ENCODE measurements around the gene MATN4. TPM values are rescaled to one million over a fixed set of nuclear protein-coding genes. Genes with fewer than 3 reads are reported as not detected.

The MATN4 gene
- total and polyA plus RNA-seq, 2 experiments from 2014 or later: 3.3 to 5.1 TPM

DNA sequence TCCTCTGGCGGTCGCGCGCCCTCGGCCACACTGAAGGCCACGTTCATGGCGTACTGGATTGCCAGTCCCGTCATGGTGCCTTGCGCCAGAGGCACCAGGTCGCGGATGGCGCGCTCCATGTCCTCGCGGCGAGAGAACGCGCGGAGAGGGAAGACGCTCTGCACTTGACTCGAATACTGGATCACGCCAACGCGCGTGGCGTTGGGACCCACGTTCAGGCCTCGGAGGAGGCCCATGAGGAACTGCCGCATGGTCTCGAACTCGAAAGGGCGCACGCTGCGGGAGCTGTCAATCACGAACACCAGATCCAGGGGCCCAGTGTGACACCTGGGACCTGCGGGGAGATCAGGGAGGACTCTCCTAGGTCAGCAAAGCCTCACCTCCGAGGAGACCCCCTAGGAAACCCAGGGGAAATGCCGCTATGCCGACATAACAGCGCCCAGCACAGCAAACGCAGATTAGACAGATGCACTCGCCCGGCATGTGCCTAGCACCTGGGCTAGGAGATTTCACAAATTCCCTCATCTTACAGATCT, 3.6 kb downstream of the MATN4 start (continued):
- TF ChIP-seq, protein P1, sequence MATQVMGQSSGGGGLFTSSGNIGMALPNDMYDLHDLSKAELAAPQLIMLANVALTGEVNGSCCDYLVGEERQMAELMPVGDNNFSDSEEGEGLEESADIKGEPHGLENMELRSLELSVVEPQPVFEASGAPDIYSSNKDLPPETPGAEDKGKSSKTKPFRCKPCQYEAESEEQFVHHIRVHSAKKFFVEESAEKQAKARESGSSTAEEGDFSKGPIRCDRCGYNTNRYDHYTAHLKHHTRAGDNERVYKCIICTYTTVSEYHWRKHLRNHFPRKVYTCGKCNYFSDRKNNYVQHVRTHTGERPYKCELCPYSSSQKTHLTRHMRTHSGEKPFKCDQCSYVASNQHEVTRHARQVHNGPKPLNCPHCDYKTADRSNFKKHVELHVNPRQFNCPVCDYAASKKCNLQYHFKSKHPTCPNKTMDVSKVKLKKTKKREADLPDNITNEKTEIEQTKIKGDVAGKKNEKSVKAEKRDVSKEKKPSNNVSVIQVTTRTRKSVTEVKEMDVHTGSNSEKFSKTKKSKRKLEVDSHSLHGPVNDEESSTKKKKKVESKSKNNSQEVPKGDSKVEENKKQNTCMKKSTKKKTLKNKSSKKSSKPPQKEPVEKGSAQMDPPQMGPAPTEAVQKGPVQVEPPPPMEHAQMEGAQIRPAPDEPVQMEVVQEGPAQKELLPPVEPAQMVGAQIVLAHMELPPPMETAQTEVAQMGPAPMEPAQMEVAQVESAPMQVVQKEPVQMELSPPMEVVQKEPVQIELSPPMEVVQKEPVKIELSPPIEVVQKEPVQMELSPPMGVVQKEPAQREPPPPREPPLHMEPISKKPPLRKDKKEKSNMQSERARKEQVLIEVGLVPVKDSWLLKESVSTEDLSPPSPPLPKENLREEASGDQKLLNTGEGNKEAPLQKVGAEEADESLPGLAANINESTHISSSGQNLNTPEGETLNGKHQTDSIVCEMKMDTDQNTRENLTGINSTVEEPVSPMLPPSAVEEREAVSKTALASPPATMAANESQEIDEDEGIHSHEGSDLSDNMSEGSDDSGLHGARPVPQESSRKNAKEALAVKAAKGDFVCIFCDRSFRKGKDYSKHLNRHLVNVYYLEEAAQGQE (IDR thresholded peaks at IDR 0.05; ENCODE audit: unreplicated experiment): no peak
- no peak for TF ChIP-seq JUNB (IDR thresholded peaks at IDR 0.05; ENCODE audit: unreplicated experiment)
- no peak for TF ChIP-seq EZH2 (IDR thresholded peaks at IDR 0.05; ENCODE audit: low read depth, unreplicated experiment)
- no peak for TF ChIP-seq POLR2AphosphoS5 (IDR thresholded peaks at IDR 0.05; ENCODE audit: low read depth)
- no peak for TF ChIP-seq ZNF331 (CRISPR knock-in tag; IDR thresholded peaks at IDR 0.05; ENCODE audit: low read depth)
- no peak for TF ChIP-seq STAT1 (IDR thresholded peaks at IDR 0.05; ENCODE audit: unreplicated experiment)
- no peak for TF ChIP-seq EZH2phosphoT487 (IDR thresholded peaks at IDR 0.05; ENCODE audit: unreplicated experiment)
- no peak for TF ChIP-seq CREB1 (CRISPR knock-in tag; IDR thresholded peaks at IDR 0.05; ENCODE audit: low read depth)

DNA sequence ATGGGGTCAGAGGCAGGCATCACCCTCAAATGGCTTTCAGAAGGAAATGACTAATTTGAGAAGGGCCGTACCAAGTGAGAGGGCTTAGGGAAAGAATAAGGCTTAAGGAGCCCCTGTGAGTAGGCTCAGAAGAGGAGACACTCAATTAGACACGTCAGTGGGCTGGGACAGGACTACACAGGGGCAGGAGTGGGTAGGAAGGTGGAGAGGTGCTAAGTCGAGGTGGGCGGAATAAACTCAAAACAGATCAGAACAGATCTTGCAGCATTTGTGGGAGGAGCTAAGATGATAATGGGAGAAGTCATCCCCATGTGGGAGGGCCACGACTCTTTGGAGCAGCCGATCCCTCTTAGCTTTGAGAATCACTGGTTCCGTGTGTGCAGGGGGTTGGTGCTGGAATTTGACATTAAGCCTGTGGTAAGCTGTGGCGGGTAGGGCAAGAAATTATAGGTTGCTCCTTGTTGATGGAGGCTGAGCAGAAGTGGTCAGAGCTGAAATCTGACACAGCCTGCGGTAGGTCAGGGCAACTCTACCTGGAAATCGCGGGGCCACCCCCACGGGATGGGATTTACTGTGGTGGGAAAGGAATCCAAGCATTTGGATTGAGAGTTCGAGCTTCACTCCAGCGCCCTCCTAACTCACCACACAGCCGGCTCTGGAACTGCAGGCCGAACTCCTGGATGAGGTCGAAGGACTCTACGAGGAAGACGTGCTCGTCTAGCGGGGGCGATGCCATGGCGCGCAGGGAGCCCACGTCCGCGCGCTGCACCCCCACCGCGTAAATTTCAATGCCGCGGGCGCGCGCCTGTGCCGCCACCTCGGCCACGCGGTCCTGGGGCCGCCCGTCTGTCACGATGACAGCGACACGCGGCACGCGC, 4.3 kb downstream of the MATN4 start:
- Histone ChIP-seq H3K9me2 (ENCODE audit: insufficient read depth) (no peaks in the 10 kb centered on the region), H3K79me2 (replicated peaks; ENCODE audit: insufficient read depth) (no peaks in the 10 kb centered on the region), H3K36me3 (ENCODE audit: insufficient read depth) (no peaks in the 10 kb centered on the region), H3F3A (replicated peaks; ENCODE audit: low read depth) (no peaks in the 10 kb centered on the region), H4K20me1 (replicated peaks; ENCODE audit: insufficient read depth) (no peaks in the 10 kb centered on the region), H3K4me2 (no peak overlapping the region), H3K27me3 (ENCODE audit: insufficient read depth) (0 out of 2 replicates have a peak, but pooled peaks cover 4% of the 10 kb centered on the region), H3K4me3 (no peak overlapping the region), H3K27ac (ENCODE audit: low read depth) (no peak overlapping the region), H3K4me1 (ENCODE audit: insufficient read depth) (peaks cover 10% of the 10 kb centered on the region; the same call in 1 of the 2 replicates), H2AFZ (no peak overlapping the region)
- Mint-ChIP-seq H3K9me3 (no peaks in the 10 kb centered on the region; the same call in 2 of the 3 replicates), H3K27ac (no peak overlapping the region), H3K27me3 (ENCODE audit: insufficient read depth, low read depth, poor library complexity) (peaks cover 25% of the 10 kb centered on the region), H3K4me3 (no peak overlapping the region), H3K36me3 (ENCODE audit: low read depth) (no peaks in the 10 kb centered on the region), H3K4me1 (peaks cover 25% of the 10 kb centered on the region)
- ATAC-seq: no peak
- no peak for DNase-seq (ENCODE audit: low spot score)
- TF ChIP-seq ZNF114 (CRISPR knock-in tag; IDR thresholded peaks at IDR 0.05) (no peak), NANOG (IDR thresholded peaks at IDR 0.05; ENCODE audit: borderline replicate concordance) (no peak), POLR2AphosphoS5 (IDR thresholded peaks at IDR 0.05; ENCODE audit: low read depth) (no peak), EZH2 (IDR thresholded peaks at IDR 0.05; ENCODE audit: low read depth, unreplicated experiment) (no peak), CREB1 (CRISPR knock-in tag; IDR thresholded peaks at IDR 0.05; ENCODE audit: low read depth) (no peak), EZH2phosphoT487 (IDR thresholded peaks at IDR 0.05; ENCODE audit: unreplicated experiment) (no peak), JUNB (IDR thresholded peaks at IDR 0.05; ENCODE audit: unreplicated experiment) (no peak)
- TF ChIP-seq, protein P2, sequence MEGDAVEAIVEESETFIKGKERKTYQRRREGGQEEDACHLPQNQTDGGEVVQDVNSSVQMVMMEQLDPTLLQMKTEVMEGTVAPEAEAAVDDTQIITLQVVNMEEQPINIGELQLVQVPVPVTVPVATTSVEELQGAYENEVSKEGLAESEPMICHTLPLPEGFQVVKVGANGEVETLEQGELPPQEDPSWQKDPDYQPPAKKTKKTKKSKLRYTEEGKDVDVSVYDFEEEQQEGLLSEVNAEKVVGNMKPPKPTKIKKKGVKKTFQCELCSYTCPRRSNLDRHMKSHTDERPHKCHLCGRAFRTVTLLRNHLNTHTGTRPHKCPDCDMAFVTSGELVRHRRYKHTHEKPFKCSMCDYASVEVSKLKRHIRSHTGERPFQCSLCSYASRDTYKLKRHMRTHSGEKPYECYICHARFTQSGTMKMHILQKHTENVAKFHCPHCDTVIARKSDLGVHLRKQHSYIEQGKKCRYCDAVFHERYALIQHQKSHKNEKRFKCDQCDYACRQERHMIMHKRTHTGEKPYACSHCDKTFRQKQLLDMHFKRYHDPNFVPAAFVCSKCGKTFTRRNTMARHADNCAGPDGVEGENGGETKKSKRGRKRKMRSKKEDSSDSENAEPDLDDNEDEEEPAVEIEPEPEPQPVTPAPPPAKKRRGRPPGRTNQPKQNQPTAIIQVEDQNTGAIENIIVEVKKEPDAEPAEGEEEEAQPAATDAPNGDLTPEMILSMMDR (conservative IDR thresholded peaks at IDR 0.05; ENCODE audit: low read depth in 2 of 2): no peak
- TF ChIP-seq, protein P3, sequence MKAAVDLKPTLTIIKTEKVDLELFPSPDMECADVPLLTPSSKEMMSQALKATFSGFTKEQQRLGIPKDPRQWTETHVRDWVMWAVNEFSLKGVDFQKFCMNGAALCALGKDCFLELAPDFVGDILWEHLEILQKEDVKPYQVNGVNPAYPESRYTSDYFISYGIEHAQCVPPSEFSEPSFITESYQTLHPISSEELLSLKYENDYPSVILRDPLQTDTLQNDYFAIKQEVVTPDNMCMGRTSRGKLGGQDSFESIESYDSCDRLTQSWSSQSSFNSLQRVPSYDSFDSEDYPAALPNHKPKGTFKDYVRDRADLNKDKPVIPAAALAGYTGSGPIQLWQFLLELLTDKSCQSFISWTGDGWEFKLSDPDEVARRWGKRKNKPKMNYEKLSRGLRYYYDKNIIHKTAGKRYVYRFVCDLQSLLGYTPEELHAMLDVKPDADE (IDR thresholded peaks at IDR 0.05): no peak
- TF ChIP-seq, protein P1 (IDR thresholded peaks at IDR 0.05; ENCODE audit: unreplicated experiment): no peak

Data from GM23338 (cell line).